IMR-90 (cell line): ENCODE data around the gene USP10. TPM values are rescaled to one million over a fixed set of nuclear protein-coding genes. Genes with fewer than 3 reads are reported as not detected.

Source experiments
- ATAC-seq: fragments of 200-7000 bp; cut with Tn5 transposase; 2 replicates; pipeline ENCODE4 v1.9.1; 2020; ENCODE audit warnings: low read depth, mild to moderate bottlenecking, moderate library complexity
- BruUV-seq: library from RNA; stranded (reverse); fragments of 400-500 nt; replicated peaks from 2 replicates; lab custom pipeline; 2021; lab: Mats Ljungman, UMichigan
- CTCF ChIA-PET: fragments of 300-600 bp; formaldehyde crosslinking; extraction: SDS; loops from one replicate; lab custom pipeline; 2021; ENCODE audit warnings: antibody characterized with exemption; lab: Yijun Ruan, JAX
- POLR2A ChIA-PET: fragments of 300-600 bp; sonication (Branson Sonifier 250); formaldehyde crosslinking; loops from one replicate; lab custom pipeline; 2022; ENCODE audit warnings: antibody characterized with exemption; ENCODE audit not compliant: unreplicated experiment; lab: Charles Lee
- DNase-seq: peaks from one replicate; pipeline ENCODE4 v3.0.0; 2013
- H2AFZ ChIP-seq: replicated peaks from 2 replicates; pipeline ENCODE3; 2013; ENCODE audit warnings: low read length, mild to moderate bottlenecking; ENCODE audit not compliant: poor library complexity
- H2AK5ac ChIP-seq: 2 replicates; pipeline ENCODE4 v1.6.1; 2013; ENCODE audit warnings: low read depth, low read length, inconsistent platforms
- H2AK9ac ChIP-seq: replicated peaks from 2 replicates; pipeline ENCODE3; 2013; ENCODE audit warnings: mild to moderate bottlenecking, low read depth, low read length, moderate library complexity; ENCODE audit not compliant: poor library complexity
- H2BK120ac ChIP-seq: 2 replicates; pipeline ENCODE4 v1.6.1; 2013; ENCODE audit warnings: low read depth, low read length, inconsistent platforms
- H2BK15ac ChIP-seq: 3 replicates; pipeline ENCODE4 v1.6.1; 2013; ENCODE audit warnings: low read depth, low read length, inconsistent platforms
- H2BK20ac ChIP-seq: 2 replicates; pipeline ENCODE4 v1.6.1; 2013; ENCODE audit warnings: low read depth, mild to moderate bottlenecking, inconsistent platforms, low read length, moderate library complexity
- H2BK5ac ChIP-seq: 2 replicates; pipeline ENCODE4 v1.6.1; 2013; ENCODE audit warnings: mild to moderate bottlenecking, low read depth, low read length, inconsistent platforms; ENCODE audit not compliant: poor library complexity, severe bottlenecking
- H3K14ac ChIP-seq: replicated peaks from 2 replicates; pipeline ENCODE4 v1.6.1; 2013; ENCODE audit warnings: low read depth, low read length, inconsistent platforms
- H3K18ac ChIP-seq: 2 replicates; pipeline ENCODE4 v1.6.1; 2013; ENCODE audit warnings: low read depth, low read length, control low read depth
- H3K23ac ChIP-seq: 2 replicates; pipeline ENCODE4 v1.6.1; 2013; ENCODE audit warnings: low read depth, low read length, inconsistent platforms
- H3K27ac ChIP-seq: 2 replicates; pipeline ENCODE4 v1.5.1; 2013; ENCODE audit warnings: mild to moderate bottlenecking, control low read depth, low read length; ENCODE audit not compliant: insufficient read depth
- H3K27me3 ChIP-seq: 2 replicates; pipeline ENCODE4 v1.6.1; 2013; ENCODE audit warnings: low read length; ENCODE audit not compliant: control insufficient read depth, insufficient read depth
- H3K36me3 ChIP-seq: 2 replicates; pipeline ENCODE4 v1.6.1; 2013; ENCODE audit warnings: low read length, mixed read lengths; ENCODE audit not compliant: control insufficient read depth, insufficient read depth
- H3K4ac ChIP-seq: 2 replicates; pipeline ENCODE4 v1.6.1; 2013; ENCODE audit warnings: low read depth, low read length, inconsistent platforms
- H3K4me1 ChIP-seq: 2 replicates; pipeline ENCODE4 v1.6.1; 2013; ENCODE audit warnings: low read length, mixed read lengths; ENCODE audit not compliant: control insufficient read depth, insufficient read depth
- H3K4me2 ChIP-seq: 2 replicates; pipeline ENCODE4 v1.6.1; 2013; ENCODE audit warnings: low read depth, mild to moderate bottlenecking, control low read depth, low read length, moderate library complexity
- H3K4me3 ChIP-seq: 2 replicates; pipeline ENCODE4 v1.5.1; 2013; ENCODE audit warnings: low read depth, mild to moderate bottlenecking, control low read depth, low read length, moderate library complexity; ENCODE audit not compliant: insufficient read depth
- H3K56ac ChIP-seq: 2 replicates; pipeline ENCODE4 v1.6.1; 2013; ENCODE audit warnings: low read length, inconsistent platforms; ENCODE audit not compliant: insufficient read depth; ENCODE audit errors: extremely low read depth
- H3K79me1 ChIP-seq, 2 experiments: 2 replicates each; pipeline ENCODE4 v1.6.1; 2013; ENCODE audit warnings: low read length in 2 of 2, inconsistent platforms in 1 of 2, low read depth in 1 of 2
- H3K9ac ChIP-seq: 2 replicates; pipeline ENCODE4 v1.6.1; 2013; ENCODE audit warnings: low read depth, low read length, control low read depth
- H3K9me1 ChIP-seq: 2 replicates; pipeline ENCODE4 v1.6.1; 2013; ENCODE audit warnings: low read length, inconsistent platforms; ENCODE audit not compliant: insufficient read depth
- H3K9me3 ChIP-seq: 2 replicates; pipeline ENCODE4 v1.6.1; 2013; ENCODE audit warnings: low read length; ENCODE audit not compliant: control insufficient read depth, insufficient read depth
- H4K20me1 ChIP-seq: 2 replicates; pipeline ENCODE4 v1.6.1; 2013; ENCODE audit warnings: low read length, inconsistent platforms; ENCODE audit not compliant: insufficient read depth
- H4K5ac ChIP-seq: 2 replicates; pipeline ENCODE4 v1.6.1; 2013; ENCODE audit warnings: mild to moderate bottlenecking, low read depth, low read length, control low read depth
- H4K8ac ChIP-seq, 2 experiments: 2 replicates each; pipeline ENCODE4 v1.6.1; 2013; ENCODE audit warnings: low read depth in 2 of 2, low read length in 2 of 2, control low read depth in 1 of 2, inconsistent platforms in 1 of 2
- H4K91ac ChIP-seq: 2 replicates; pipeline ENCODE4 v1.6.1; 2013; ENCODE audit warnings: low read depth, low read length, inconsistent platforms; ENCODE audit not compliant: insufficient read depth
- POLR2A ChIP-seq: IDR thresholded peaks from 2 replicates; pipeline ENCODE4 v1.6.1; 2012; ENCODE audit warnings: mild to moderate bottlenecking, low read depth, low read length
- RCOR1 ChIP-seq: IDR thresholded peaks from 2 replicates; pipeline ENCODE4 v1.6.1; 2012; ENCODE audit warnings: mild to moderate bottlenecking, low read length, improper control_type of control experiment; ENCODE audit not compliant: insufficient replicate concordance
- WGBS, 2 experiments: methylation state at CpG; one replicate each; pipeline versions ENCODE4 v1.1.5 to v1.1.7; 2013; ENCODE audit warnings: missing lambda C conversion rate in 2 of 2; ENCODE audit not compliant: insufficient read length in 1 of 2; ENCODE audit errors: extremely low coverage in 2 of 2; 5-methylcytosine and 5-hydroxymethylcytosine counted together
- dilution Hi-C: fragments of 300-500 bp; cut with HindIII; formaldehyde crosslinking; loops from one replicate; pipeline ENCODE4 v1.14.3; 2018; ENCODE audit warnings: low sequenced_read_pairs; ENCODE audit not compliant: unreplicated experiment
- in situ Hi-C: fragments of 300-500 bp; cut with MboI; formaldehyde crosslinking; loops from 3 replicates; pipeline ENCODE4 v1.14.3; 2019; ENCODE audit warnings: low sequenced_read_pairs, inconsistent platforms, mixed read lengths
- intact Hi-C: fragments of 100-400 bp; cut with micrococcal nuclease; formaldehyde crosslinking; loops from 2 replicates; pipeline ENCODE4 v1.10.0; 2022
- polyA plus RNA-seq, 3 experiments: library from polyadenylated mRNA; depleted of rRNA; stranded (reverse); fragments of >200 nt; gene quantifications; 2 replicates each; pipeline ENCODE4 v1.2.3, GENCODE V29; 2012; ENCODE audit warnings: low replicate concordance in 1 of 3
- total RNA-seq: library from RNA; depleted of rRNA; stranded (reverse); fragments of >200 nt; gene quantifications from 2 replicates; pipeline ENCODE4 v1.2.3, GENCODE V29; 2012

The USP10 gene
- total and polyA plus RNA-seq, 2 of the 4 experiments (the other 2 are of a cell fraction) = 54.3 to 79.0 TPM

DNA sequence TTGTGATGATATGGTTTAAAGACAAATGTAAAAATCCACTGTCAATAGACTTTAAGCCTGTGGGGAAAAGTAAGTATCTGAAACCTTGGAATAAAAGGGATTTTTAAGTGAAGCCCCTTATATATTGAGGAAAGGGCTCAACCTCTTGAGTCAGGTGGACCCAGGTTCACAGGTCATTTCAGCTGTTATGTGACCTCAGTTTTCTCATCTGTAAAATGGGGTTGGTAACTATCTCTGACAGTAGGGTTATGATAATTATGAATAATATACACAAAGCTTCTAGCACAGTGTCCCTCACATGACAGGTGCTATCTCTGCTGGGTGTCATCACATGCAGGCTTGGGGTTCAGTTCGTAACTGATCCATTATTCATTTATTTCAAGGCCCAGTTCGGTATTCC lies 57.0 kb downstream of the USP10 start:
- no peaks in the 10 kb centered on the region for H3K27me3 ChIP-seq
- dilution Hi-C loops = no loop called here
- in situ Hi-C loops = loop anchor here (5.0 kb wide), 2 partner anchors 75 to 210 kb away; no protein-coding TSS in a partner anchor
- H4K8ac ChIP-seq = no peak overlapping the region
- H2AK5ac ChIP-seq = no peak overlapping the region; the same call in 1 of the 2 replicates
- no peak overlapping the region for H3K4ac ChIP-seq
- no peak overlapping the region for H3K4me3 ChIP-seq
- peaks cover 16% of the 10 kb centered on the region for H3K9me1 ChIP-seq
- CTCF ChIA-PET = interaction anchor here (1.0 to 1.3 kb wide), 2 partner anchors 18 to 196 kb away, joined by 3 to 4 read pairs; no protein-coding TSS in a partner anchor
- no peak overlapping the region for H3K56ac ChIP-seq
- no peak overlapping the region for H3K18ac ChIP-seq
- no peak overlapping the region for H2BK120ac ChIP-seq
- intact Hi-C loops = loop anchor here (10.0 kb wide), 1 partner anchor 328 kb away; no protein-coding TSS in a partner anchor
- H2BK20ac ChIP-seq = no peak overlapping the region
- no peak overlapping the region for H3K14ac ChIP-seq
- peaks cover 16% of the 10 kb centered on the region for H3K36me3 ChIP-seq
- H2AK9ac ChIP-seq = no peak overlapping the region
- no peak overlapping the region for H3K9ac ChIP-seq
- no peaks in the 10 kb centered on the region for H3K9me3 ChIP-seq
- DNase-seq (no peak), ATAC-seq (no peak)
- POLR2A ChIA-PET = no interaction called here
- H3K4me1 ChIP-seq = peaks cover 25% of the 10 kb centered on the region
- BruUV-seq = no TSS peak
- no peak overlapping the region for H2AFZ ChIP-seq
- H4K91ac ChIP-seq = no peak overlapping the region
- no peak overlapping the region for H3K4me2 ChIP-seq
- no peak overlapping the region for H3K23ac ChIP-seq
- no peak overlapping the region for H4K5ac ChIP-seq
- peaks cover 47 to 96% of the 10 kb centered on the region in 2 experiments for H3K79me1 ChIP-seq
- H3K27ac ChIP-seq = no peak overlapping the region
- peaks cover 39% of the 10 kb centered on the region for H4K20me1 ChIP-seq
- no peak for TF ChIP-seq RCOR1
- TF ChIP-seq POLR2A = no peak
- no peak overlapping the region for H2BK5ac ChIP-seq
- no peak overlapping the region for H2BK15ac ChIP-seq
- no CpG with 5 or more reads among the region's 2 CpGs for WGBS, 2 experiments
